B cell (primary cell): ENCODE results near the gene TBC1D23.

Experiments used
- CTCF ChIP-seq: fragments of 200-600 bp; IDR thresholded peaks from one replicate; pipeline ENCODE4 v1.8.0; 2022; ENCODE audit warnings: antibody characterized with exemption, mild to moderate bottlenecking
- EZH2 ChIP-seq: IDR thresholded peaks from 2 replicates; pipeline ENCODE4 v1.6.1; 2012; ENCODE audit warnings: borderline replicate concordance, low read depth, mild to moderate bottlenecking, moderate library complexity, low read length; ENCODE audit not compliant: insufficient read depth, poor library complexity, severe bottlenecking

GRCh38 chr3:100260081-100260684 is 609 bp upstream of the TBC1D23 start:
- no peak for TF ChIP-seq CTCF
- TF ChIP-seq EZH2 = no peak
